ENCODE results near the gene PFDN2. TPM values are rescaled to one million over a fixed set of nuclear protein-coding genes. Genes with fewer than 3 reads are reported as not detected.

PFDN2 gene
- total and polyA plus RNA-seq, 2 of the 4 experiments (the other 2 are of a cell fraction): 62.4 to 179 TPM

GRCh38 chr1:161100556-161100955 lies 17.3 kb downstream of the PFDN2 start:
- H4K8ac ChIP-seq (ENCODE audit: low read depth in 2 of 2, low read length in 2 of 2): no peak overlapping the region
- H4K91ac ChIP-seq (ENCODE audit: insufficient read depth, low read depth, low read length): no peak overlapping the region
- H3K9ac ChIP-seq (ENCODE audit: low read depth, low read length): no peak overlapping the region
- no TSS peak for BruUV-seq (replicated peaks)
- H3K18ac ChIP-seq (ENCODE audit: low read depth, low read length): no peak overlapping the region
- ATAC-seq (ENCODE audit: low read depth) (no peak), DNase-seq (no peak)
- no peaks in the 10 kb centered on the region for H3K27me3 ChIP-seq (ENCODE audit: control insufficient read depth, insufficient read depth, low read length)
- TF ChIP-seq RAD21 (IDR thresholded peaks at IDR 0.05; ENCODE audit: low read length): no peak
- no peak for TF ChIP-seq CHD1 (IDR thresholded peaks at IDR 0.05; ENCODE audit: low read depth, low read length)
- TF ChIP-seq USF2 (IDR thresholded peaks at IDR 0.05; ENCODE audit: low read depth, low read length): no peak
- no peak for TF ChIP-seq MAZ (IDR thresholded peaks at IDR 0.05; ENCODE audit: borderline replicate concordance, low read depth, low read length)
- no peak for TF ChIP-seq MAFK (IDR thresholded peaks at IDR 0.05; ENCODE audit: low read depth, low read length)
- TF ChIP-seq MXI1 (IDR thresholded peaks at IDR 0.05; ENCODE audit: borderline replicate concordance, low read depth, low read length): no peak
- no peak for TF ChIP-seq CTCF (conservative IDR thresholded peaks at IDR 0.05; ENCODE audit: low read depth, low read length)
- no peak for TF ChIP-seq NFE2L2 (IDR thresholded peaks at IDR 0.05; ENCODE audit: low read depth, low read length)
- TF ChIP-seq RFX5 (IDR thresholded peaks at IDR 0.05; ENCODE audit: low read depth, low read length): no peak
- no peaks in the 10 kb centered on the region for H3K9me1 ChIP-seq (ENCODE audit: insufficient read depth, low read length)
- no peak overlapping the region for H3K27ac ChIP-seq (ENCODE audit: insufficient read depth, low read length)
- whole genome bisulfite sequencing, 2 experiments (ENCODE audit: extremely low coverage in 2 of 2, insufficient read length in 1 of 2): no CpG with 5 or more reads among the region's 2 CpGs
- no peak overlapping the region for H2BK20ac ChIP-seq (ENCODE audit: low read depth, low read length)
- dilution Hi-C loops (cut with HindIII; ENCODE audit: low sequenced_read_pairs, unreplicated experiment) (no loop called here), intact Hi-C loops (cut with micrococcal nuclease) (no loop called here), in situ Hi-C loops (cut with MboI; ENCODE audit: low sequenced_read_pairs) (no loop called here)
- H3K14ac ChIP-seq (replicated peaks; ENCODE audit: low read depth, low read length): no peak overlapping the region
- no peak overlapping the region for H3K56ac ChIP-seq (ENCODE audit: extremely low read depth, insufficient read depth, low read length)
- no peak overlapping the region for H3K4ac ChIP-seq (ENCODE audit: low read depth, low read length)
- H2BK120ac ChIP-seq (ENCODE audit: low read depth, low read length): no peak overlapping the region
- no peak overlapping the region for H2AK5ac ChIP-seq (ENCODE audit: low read depth, low read length)
- ChIA-PET POLR2A (ENCODE audit: unreplicated experiment) (no interaction called here), CTCF (interaction anchor here (0.9 to 2.4 kb wide), 2 partner anchors 17 to 103 kb away, joined by 3 to 9 read pairs; partner anchors contain the start of genes NIT1 and PFDN2)
- peaks cover 7 to 26% of the 10 kb centered on the region in 2 experiments for H3K79me1 ChIP-seq (ENCODE audit: low read depth in 1 of 2, low read length in 2 of 2)
- no peak overlapping the region for H2BK5ac ChIP-seq (ENCODE audit: low read depth, low read length, poor library complexity, severe bottlenecking)
- no peaks in the 10 kb centered on the region for H3K9me3 ChIP-seq (ENCODE audit: control insufficient read depth, insufficient read depth, low read length)
- peaks cover 13% of the 10 kb centered on the region for H3K36me3 ChIP-seq (ENCODE audit: control insufficient read depth, insufficient read depth, low read length)
- H2AK9ac ChIP-seq (replicated peaks; ENCODE audit: low read depth, low read length, poor library complexity): no peak overlapping the region
- H2AFZ ChIP-seq (replicated peaks; ENCODE audit: low read length, poor library complexity): no peak overlapping the region
- peaks cover 29% of the 10 kb centered on the region for H4K20me1 ChIP-seq (ENCODE audit: insufficient read depth, low read length)
- no peak overlapping the region for H3K4me3 ChIP-seq (ENCODE audit: insufficient read depth, low read depth, low read length)
- no peak overlapping the region for H3K23ac ChIP-seq (ENCODE audit: low read depth, low read length)
- H3K4me2 ChIP-seq (ENCODE audit: low read depth, low read length): no peak overlapping the region
- H4K5ac ChIP-seq (ENCODE audit: low read depth, low read length): no peak overlapping the region
- no peak overlapping the region for H2BK15ac ChIP-seq (ENCODE audit: low read depth, low read length)
- H3K4me1 ChIP-seq (ENCODE audit: control insufficient read depth, insufficient read depth, low read length): peaks cover 5% of the 10 kb centered on the region; the same call in 1 of the 2 replicates
